ENCODE measurements around the gene ME1.
"Not testable (repeated sequence)": the region's sequence is repeated elsewhere in the genome, so short reads cannot be mapped to it uniquely, and the experiment has no call there.

The ME1 gene

GRCh38 chr6:83352424-83353061 is 78.3 kb downstream of the ME1 start:
- H3K9me3 Mint-ChIP-seq = no peaks in the 10 kb centered on the region
- no peak for DNase-seq
- H3K27me3 Mint-ChIP-seq = no peaks in the 10 kb centered on the region
- H3K27ac Mint-ChIP-seq = no peak overlapping the region
- CTCF ChIA-PET = no interaction called here
- H3K36me3 Mint-ChIP-seq = no peaks in the 10 kb centered on the region
- H3K4me3 Mint-ChIP-seq = no peak overlapping the region
- H3K4me1 Mint-ChIP-seq = no peaks in the 10 kb centered on the region

DNA sequence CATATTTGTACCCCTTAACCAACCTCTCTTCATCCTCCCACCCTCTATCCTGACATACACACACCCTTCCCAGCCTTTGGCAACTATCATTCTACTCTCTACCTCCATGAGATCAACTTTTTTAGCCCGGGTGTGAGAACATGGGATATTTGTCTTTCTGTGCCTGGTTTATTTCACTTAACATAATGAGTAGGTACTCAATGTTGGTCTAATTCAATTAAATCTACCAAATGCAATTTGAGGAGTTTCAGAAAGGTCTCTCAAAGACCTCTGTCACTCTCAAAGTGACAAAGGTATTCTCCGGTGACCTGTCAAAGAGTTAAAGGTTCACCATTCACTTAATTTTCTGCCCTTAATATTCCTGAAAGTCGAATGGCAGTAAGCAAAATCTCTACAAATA is 87.7 kb downstream of the ME1 start:
- Mint-ChIP-seq H3K27me3 (peaks cover 4% of the 10 kb centered on the region), H3K9me3 (no peaks in the 10 kb centered on the region), H3K36me3 (no peaks in the 10 kb centered on the region), H3K4me1 (no peaks in the 10 kb centered on the region), H3K27ac (no peak overlapping the region), H3K4me3 (no peak overlapping the region)
- no peak for DNase-seq
- CTCF ChIA-PET = no interaction called here

DNA sequence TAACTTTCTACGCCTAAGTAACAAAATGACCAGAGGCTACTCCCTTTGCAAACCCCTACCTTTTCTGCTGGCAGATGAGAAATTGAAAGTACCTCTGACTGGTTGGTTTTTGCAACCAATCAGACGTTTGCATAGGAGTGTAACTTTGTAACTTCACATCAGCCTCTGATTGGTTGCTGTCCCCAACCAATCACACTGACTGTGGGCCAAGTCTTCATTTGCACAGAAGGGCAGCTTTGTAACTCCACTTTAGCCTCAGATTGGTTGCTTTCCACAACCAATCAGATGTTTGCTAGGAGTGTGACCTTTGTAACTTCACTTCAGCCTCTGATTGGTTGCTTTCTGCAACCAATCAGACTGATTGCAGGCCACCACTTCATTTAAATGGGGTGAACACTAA is 89.1 kb downstream of the ME1 start:
- CTCF ChIA-PET = no interaction called here

DNA sequence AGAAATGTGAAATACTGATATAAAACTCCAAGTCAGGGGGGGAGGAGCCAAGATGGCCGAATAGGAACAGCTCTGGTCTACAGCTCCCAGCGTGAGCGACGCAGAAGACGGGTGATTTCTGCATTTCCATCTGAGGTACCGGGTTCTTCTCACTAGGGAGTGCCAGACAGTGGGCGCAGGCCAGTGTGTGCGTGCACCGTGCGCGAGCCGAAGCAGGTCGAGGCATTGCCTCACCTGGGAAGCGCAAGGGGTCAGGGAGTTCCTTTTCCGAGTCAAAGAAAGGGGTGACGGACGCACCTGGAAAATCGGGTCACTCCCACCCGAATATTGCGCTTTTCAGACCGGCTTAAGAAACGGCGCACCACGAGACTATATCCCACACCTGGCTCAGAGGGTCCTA is 96.9 kb downstream of the ME1 start:
- H3K36me3 Mint-ChIP-seq, H3K4me1 Mint-ChIP-seq, CTCF ChIA-PET: not testable (repeated sequence)

More for the DNA sequence above, 89.1 kb downstream of the ME1 start:
- Mint-ChIP-seq H3K4me3 (no peak overlapping the region), H3K27ac (no peak overlapping the region), H3K4me1 (no peaks in the 10 kb centered on the region), H3K9me3 (no peaks in the 10 kb centered on the region), H3K27me3 (peaks cover 2% of the 10 kb centered on the region), H3K36me3 (no peaks in the 10 kb centered on the region)
- DNase-seq = no peak

DNA sequence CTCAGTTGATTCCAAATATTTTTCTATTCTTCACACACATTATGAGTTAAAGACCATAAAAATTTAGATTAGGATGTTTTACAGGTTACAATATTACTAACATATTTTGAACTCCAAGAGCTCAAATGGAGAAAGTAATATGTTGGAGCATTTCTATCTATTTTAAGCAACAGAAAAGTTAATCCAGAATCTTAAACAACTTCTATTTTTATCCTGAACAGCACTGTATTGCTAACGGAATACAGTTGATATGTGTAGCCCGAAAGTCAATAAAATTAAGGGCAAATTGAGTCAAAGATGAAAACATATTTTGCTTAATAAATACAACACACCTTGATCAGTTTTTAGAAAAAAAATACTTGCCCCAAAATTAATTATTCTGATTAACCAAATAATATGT is 97.4 kb downstream of the ME1 start:
- H3K36me3 Mint-ChIP-seq = no peaks in the 10 kb centered on the region
- no peak overlapping the region for H3K4me3 Mint-ChIP-seq
- no peaks in the 10 kb centered on the region for H3K27me3 Mint-ChIP-seq
- CTCF ChIA-PET = no interaction called here
- DNase-seq = no peak
- no peak overlapping the region for H3K27ac Mint-ChIP-seq
- no peaks in the 10 kb centered on the region for H3K9me3 Mint-ChIP-seq
- no peaks in the 10 kb centered on the region for H3K4me1 Mint-ChIP-seq

More for the DNA sequence above, 96.9 kb downstream of the ME1 start:
- not testable (repeated sequence) for H3K9me3 Mint-ChIP-seq, H3K4me3 Mint-ChIP-seq, DNase-seq, H3K27me3 Mint-ChIP-seq, H3K27ac Mint-ChIP-seq

DNA sequence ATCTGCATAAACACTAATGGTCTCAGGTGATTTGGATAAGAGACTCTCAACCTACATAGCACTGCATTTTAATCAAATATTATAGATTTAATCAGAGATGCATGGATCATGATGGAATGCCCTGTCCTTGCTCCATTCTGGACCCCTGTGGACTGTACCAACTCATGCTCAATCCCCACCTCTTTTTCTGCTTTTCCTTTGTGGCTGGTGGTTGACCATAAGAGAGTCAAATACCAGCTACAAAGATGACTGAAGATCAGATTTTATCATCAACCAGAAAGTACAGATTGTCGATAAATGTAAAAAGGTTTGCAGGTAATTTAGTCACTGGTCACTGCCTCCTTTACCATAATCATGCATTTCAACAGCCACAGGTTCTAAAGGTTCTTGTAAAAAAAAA is 116.2 kb downstream of the ME1 start:
- CTCF ChIA-PET = no interaction called here
- no peak overlapping the region for H3K4me3 Mint-ChIP-seq

GRCh38 chr6:83313882-83314281 is 117.0 kb downstream of the ME1 start:
- no peaks in the 10 kb centered on the region for H3K36me3 Mint-ChIP-seq
- H3K4me1 Mint-ChIP-seq = no peaks in the 10 kb centered on the region
- H3K27me3 Mint-ChIP-seq = no peaks in the 10 kb centered on the region
- no peak for DNase-seq
- CTCF ChIA-PET = no interaction called here
- no peak overlapping the region for H3K27ac Mint-ChIP-seq
- H3K9me3 Mint-ChIP-seq = no peaks in the 10 kb centered on the region
- no peak overlapping the region for H3K4me3 Mint-ChIP-seq

More for the DNA sequence above, 116.2 kb downstream of the ME1 start:
- H3K36me3 Mint-ChIP-seq = no peaks in the 10 kb centered on the region
- no peaks in the 10 kb centered on the region for H3K4me1 Mint-ChIP-seq
- DNase-seq = no peak
- no peaks in the 10 kb centered on the region for H3K27me3 Mint-ChIP-seq
- no peaks in the 10 kb centered on the region for H3K9me3 Mint-ChIP-seq
- no peak overlapping the region for H3K27ac Mint-ChIP-seq

DNA sequence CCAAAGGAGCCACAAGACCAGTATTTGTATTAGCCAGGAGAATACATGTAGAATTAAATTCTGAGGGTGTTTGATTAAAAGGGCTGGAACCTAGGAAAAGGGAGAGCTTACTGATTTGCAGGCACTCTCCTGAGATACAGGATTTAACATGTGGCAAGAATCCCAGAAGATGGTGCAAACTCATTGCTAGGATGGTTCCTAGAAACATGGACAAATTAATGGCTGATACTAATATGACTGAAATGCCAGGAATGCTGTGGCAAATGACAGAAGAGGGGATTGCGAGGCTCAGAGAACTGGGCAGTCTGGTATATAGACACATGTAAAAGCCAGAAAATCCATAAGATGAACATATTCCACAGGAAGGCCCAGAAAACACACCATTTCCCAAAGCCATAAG is 119.6 kb downstream of the ME1 start:
- Mint-ChIP-seq H3K36me3 (no peaks in the 10 kb centered on the region), H3K4me1 (no peaks in the 10 kb centered on the region), H3K27me3 (no peaks in the 10 kb centered on the region), H3K4me3 (no peak overlapping the region), H3K27ac (no peak overlapping the region), H3K9me3 (no peaks in the 10 kb centered on the region)
- CTCF ChIA-PET = no interaction called here
- no peak for DNase-seq

GRCh38 chr6:83310046-83310445 is 120.8 kb downstream of the ME1 start:
- no peak overlapping the region for H3K27ac Mint-ChIP-seq
- H3K4me3 Mint-ChIP-seq = no peak overlapping the region
- H3K36me3 Mint-ChIP-seq = no peaks in the 10 kb centered on the region
- no peaks in the 10 kb centered on the region for H3K27me3 Mint-ChIP-seq
- CTCF ChIA-PET = no interaction called here
- no peak for DNase-seq
- H3K4me1 Mint-ChIP-seq = no peaks in the 10 kb centered on the region
- H3K9me3 Mint-ChIP-seq = no peaks in the 10 kb centered on the region

GRCh38 chr6:83309344-83309743 is 121.5 kb downstream of the ME1 start:
- Mint-ChIP-seq H3K4me3 (no peak overlapping the region), H3K9me3 (no peaks in the 10 kb centered on the region), H3K27me3 (no peaks in the 10 kb centered on the region), H3K36me3 (no peaks in the 10 kb centered on the region), H3K4me1 (no peaks in the 10 kb centered on the region), H3K27ac (no peak overlapping the region)
- DNase-seq = no peak
- CTCF ChIA-PET = interaction anchor here (1.0 kb wide), 1 partner anchor 78 kb away, joined by 3 read pairs; no protein-coding TSS in a partner anchor

DNA sequence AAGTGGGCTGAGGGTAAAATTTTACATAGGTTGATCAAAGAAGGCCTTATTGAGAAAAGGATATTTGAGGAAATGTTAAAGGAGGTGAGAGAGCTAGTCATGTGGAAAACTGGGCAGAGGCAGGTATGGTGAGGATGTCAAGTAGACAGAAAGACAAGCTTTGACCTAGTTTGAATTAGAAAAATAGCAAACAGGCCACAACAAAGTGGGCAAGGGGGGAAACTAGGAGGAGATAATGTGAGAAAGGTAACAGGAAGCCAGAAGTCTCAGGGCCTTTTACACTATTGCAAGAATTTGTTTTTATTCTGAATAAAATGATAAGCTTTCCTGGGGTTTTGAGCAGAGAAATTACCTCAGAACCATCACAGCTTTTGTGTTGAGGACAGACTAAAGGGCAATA is 122.0 kb downstream of the ME1 start:
- no peaks in the 10 kb centered on the region for H3K4me1 Mint-ChIP-seq
- H3K9me3 Mint-ChIP-seq = no peaks in the 10 kb centered on the region
- H3K4me3 Mint-ChIP-seq = no peak overlapping the region
- no peaks in the 10 kb centered on the region for H3K36me3 Mint-ChIP-seq
- no peak for DNase-seq
- H3K27ac Mint-ChIP-seq = no peak overlapping the region
- CTCF ChIA-PET = interaction anchor here (1.0 kb wide), 1 partner anchor 78 kb away, joined by 3 read pairs; no protein-coding TSS in a partner anchor
- H3K27me3 Mint-ChIP-seq = no peaks in the 10 kb centered on the region

DNA sequence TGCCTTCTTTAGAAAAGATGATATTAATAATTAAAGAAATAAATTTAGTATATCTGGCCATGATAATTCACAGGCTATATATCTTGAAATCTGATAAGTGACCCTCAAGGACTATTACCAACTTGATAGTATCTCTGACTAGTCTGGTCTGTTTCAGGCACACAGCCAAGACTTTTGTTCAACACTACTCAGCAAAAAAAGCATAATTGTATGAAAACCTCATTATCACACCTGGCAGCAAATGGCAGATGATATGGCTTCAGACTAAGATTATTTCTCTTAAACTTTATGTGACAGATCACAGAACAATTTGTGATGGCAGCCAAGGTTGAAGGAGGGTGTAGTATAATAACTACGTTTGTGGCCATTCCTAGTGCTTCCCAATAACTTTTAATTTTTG is 123.0 kb downstream of the ME1 start:
- DNase-seq = no peak
- Mint-ChIP-seq H3K27me3 (no peaks in the 10 kb centered on the region), H3K27ac (no peak overlapping the region), H3K9me3 (no peaks in the 10 kb centered on the region), H3K36me3 (no peaks in the 10 kb centered on the region), H3K4me1 (no peaks in the 10 kb centered on the region), H3K4me3 (no peak overlapping the region)
- CTCF ChIA-PET = no interaction called here

DNA sequence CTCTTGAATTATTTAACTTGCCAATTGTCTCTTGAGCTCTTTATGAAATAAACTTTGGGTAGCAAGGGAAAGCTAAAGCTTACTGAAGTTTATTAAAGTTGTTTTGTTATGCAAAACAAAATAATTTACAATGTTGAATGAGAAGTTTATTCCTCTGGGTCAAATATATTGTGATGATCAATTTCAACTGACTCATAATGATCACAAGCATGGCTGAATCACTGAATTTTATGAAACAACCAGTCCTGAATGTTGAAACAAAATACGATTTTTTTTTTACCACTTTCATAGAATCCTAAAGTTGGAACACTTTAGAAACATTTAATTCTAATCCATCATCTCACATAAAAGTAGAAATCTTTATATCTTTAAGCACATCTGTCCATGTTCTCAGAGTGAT is 127.4 kb downstream of the ME1 start:
- CTCF ChIA-PET = no interaction called here
- no peak overlapping the region for H3K4me3 Mint-ChIP-seq
- H3K27me3 Mint-ChIP-seq = no peaks in the 10 kb centered on the region
- no peaks in the 10 kb centered on the region for H3K4me1 Mint-ChIP-seq
- no peak for DNase-seq
- H3K27ac Mint-ChIP-seq = no peak overlapping the region
- no peaks in the 10 kb centered on the region for H3K36me3 Mint-ChIP-seq
- H3K9me3 Mint-ChIP-seq = no peaks in the 10 kb centered on the region

GRCh38 chr6:83294676-83295075 is 136.2 kb downstream of the ME1 start:
- Mint-ChIP-seq H3K9me3 (no peaks in the 10 kb centered on the region), H3K27ac (no peak overlapping the region), H3K36me3 (no peaks in the 10 kb centered on the region), H3K4me3 (no peak overlapping the region), H3K27me3 (peaks cover 4% of the 10 kb centered on the region), H3K4me1 (peaks cover 5% of the 10 kb centered on the region)
- DNase-seq = no peak
- CTCF ChIA-PET = no interaction called here

- peaks cover 4% of the 10 kb centered on the region for H3K27me3 Mint-ChIP-seq
- CTCF ChIA-PET = no interaction called here
- DNase-seq = no peak
- no peaks in the 10 kb centered on the region for H3K36me3 Mint-ChIP-seq
- H3K4me3 Mint-ChIP-seq = no peak overlapping the region
- no peak overlapping the region for H3K27ac Mint-ChIP-seq
- no peaks in the 10 kb centered on the region for H3K9me3 Mint-ChIP-seq
- H3K4me1 Mint-ChIP-seq = peaks cover 5% of the 10 kb centered on the region
Measured at GRCh38 chr6:83292900-83293843, 137.7 kb downstream of the ME1 start.

All from activated naive CD4-positive, alpha-beta T cell treated with anti-CD3 and anti-CD28 coated beads, Interleukin-2, amount 10 ng/mL, durations not matched to agents 7 days and 5 days (primary cell).